GM12891 (cell line): Measurements from ENCODE around the gene NME8.
A peak's percentile ranks its signal among the peaks of the same experiment; 100 is the strongest.

Experiments used
- DNase-seq: peaks from one replicate; pipeline ENCODE4 v3.0.0; 2011; ENCODE audit warnings: low spot score; ENCODE audit not compliant: insufficient read length
- FAIRE-seq: peaks from 2 replicates; lab custom pipeline; 2011; peaks lifted over from hg19 to GRCh38; lab: Jason Lieb, UNC
- PAX5 ChIP-seq: IDR thresholded peaks from 2 replicates; pipeline ENCODE4 v1.6.1; 2011; ENCODE audit warnings: low read length, moderate library complexity, mild to moderate bottlenecking; ENCODE audit not compliant: insufficient read depth, severe bottlenecking
- POLR2A ChIP-seq: IDR thresholded peaks from 2 replicates; pipeline ENCODE4 v1.6.1; 2011; ENCODE audit warnings: low read depth, low read length, control low read depth
- POLR2AphosphoS5 ChIP-seq: IDR thresholded peaks from 2 replicates; pipeline ENCODE4 v1.6.1; 2011; ENCODE audit warnings: low read depth, low read length, control low read depth
- POU2F2 ChIP-seq: IDR thresholded peaks from 2 replicates; pipeline ENCODE4 v1.6.1; 2011; ENCODE audit warnings: low read depth, mild to moderate bottlenecking, control low read depth, low read length, moderate library complexity
- SPI1 ChIP-seq: IDR thresholded peaks from 2 replicates; pipeline ENCODE4 v1.6.1; 2011; ENCODE audit warnings: low read depth, low read length, control low read depth
- TAF1 ChIP-seq: IDR thresholded peaks from 2 replicates; pipeline ENCODE4 v1.6.1; 2011; ENCODE audit warnings: low read depth, low read length, control low read depth

NME8 gene

GRCh38 chr7:37822946-37823345 lies 25.5 kb upstream of the NME8 start:
- TF ChIP-seq PAX5 = no peak
- no peak for TF ChIP-seq SPI1
- TF ChIP-seq POLR2A = no peak
- no peak for TF ChIP-seq TAF1
- no peak for TF ChIP-seq POU2F2
- no peak for TF ChIP-seq POLR2AphosphoS5
- peak; percentile 54 for FAIRE-seq

GRCh38 chr7:37823557-37823956 lies 24.8 kb upstream of the NME8 start:
- TF ChIP-seq POLR2AphosphoS5 = no peak
- TF ChIP-seq POU2F2 = no peak
- TF ChIP-seq TAF1 = no peak
- TF ChIP-seq POLR2A = no peak
- TF ChIP-seq PAX5 = no peak
- no peak for TF ChIP-seq SPI1
- FAIRE-seq = no peak
- DNase-seq = no peak

More at GRCh38 chr7:37822946-37823345, 25.5 kb upstream of the NME8 start:
- DNase-seq = no peak

GRCh38 chr7:37825038-37825437 lies 23.4 kb upstream of the NME8 start:
- TF ChIP-seq SPI1 (peak; percentile 52), POLR2A (no peak)
- DNase-seq (no peak), FAIRE-seq (peak; percentile 31)

GRCh38 chr7:37826825-37827224 lies 21.6 kb upstream of the NME8 start:
- peak; percentile 58; the same call in 1 of the 2 replicates for TF ChIP-seq POLR2AphosphoS5
- TF ChIP-seq SPI1 = no peak
- TF ChIP-seq PAX5 = no peak
- FAIRE-seq (peak; percentile 82), DNase-seq (no peak)

- FAIRE-seq (no peak), DNase-seq (no peak)
- TF ChIP-seq POU2F2 (no peak), SPI1 (no peak)
These were observed 17.2 kb upstream of the NME8 start for GRCh38 chr7:37831244-37831643.

GRCh38 chr7:37832194-37832593 lies 16.2 kb upstream of the NME8 start:
- TF ChIP-seq PAX5 = no peak
- no peak for TF ChIP-seq TAF1
- no peak for TF ChIP-seq SPI1
- TF ChIP-seq POLR2A = no peak
- no peak for TF ChIP-seq POU2F2
- no peak for TF ChIP-seq POLR2AphosphoS5
- peak; percentile 87 for FAIRE-seq
- no peak for DNase-seq

GRCh38 chr7:37833107-37833817 lies 15.1 kb upstream of the NME8 start:
- no peak for DNase-seq
- peak; percentile 87 for FAIRE-seq
- TF ChIP-seq PAX5 (no peak), POLR2AphosphoS5 (no peak), POLR2A (no peak), SPI1 (no peak), POU2F2 (no peak), TAF1 (no peak)

GRCh38 chr7:37833818-37834146 lies 14.6 kb upstream of the NME8 start:
- FAIRE-seq = no peak

GRCh38 chr7:37853468-37853867 lies 5.1 kb downstream of the NME8 start:
- FAIRE-seq (peak; percentile 40), DNase-seq (no peak)
- TF ChIP-seq TAF1 = no peak
- TF ChIP-seq POU2F2 = no peak
- TF ChIP-seq POLR2AphosphoS5 = no peak
- no peak for TF ChIP-seq PAX5
- TF ChIP-seq SPI1 = no peak
- TF ChIP-seq POLR2A = no peak

More at GRCh38 chr7:37833818-37834146, 14.6 kb upstream of the NME8 start:
- DNase-seq = no peak
- TF ChIP-seq POU2F2 = no peak

GRCh38 chr7:37882086-37882485 lies 33.7 kb downstream of the NME8 start:
- FAIRE-seq (no peak), DNase-seq (no peak)
- TF ChIP-seq POU2F2 (no peak), TAF1 (no peak), PAX5 (no peak), SPI1 (no peak), POLR2AphosphoS5 (no peak), POLR2A (no peak)

GRCh38 chr7:37893359-37893758 lies 45.0 kb downstream of the NME8 start:
- no peak for DNase-seq
- no peak for FAIRE-seq
- TF ChIP-seq PAX5 (no peak), SPI1 (no peak), POLR2A (no peak), POLR2AphosphoS5 (no peak), POU2F2 (no peak), TAF1 (no peak)
